Stimulated activated CD8-positive, alpha-beta memory T cell treated with anti-CD3 and anti-CD28 coated beads, Interleukin-12 subunit alpha, Interleukin-12 subunit beta, amount 100 ng/mL, for 24 hours (primary cell): ENCODE data around the gene TNK2.

ENCODE experiments used
- DNase-seq: peaks from one replicate; pipeline ENCODE4 v3.0.0-alpha.2; 2020; ENCODE audit errors: extremely low read depth

TNK2 gene

GRCh38 chr3:195899701-195900435, 8.5 kb downstream of the TNK2 start:
- no peak for DNase-seq

GRCh38 chr3:195897853-195898415, 10.4 kb downstream of the TNK2 start:
- DNase-seq, result no peak

GRCh38 chr3:195897081-195897852, 11.1 kb downstream of the TNK2 start:
- no peak for DNase-seq

- DNase-seq, result no peak
Measured at GRCh38 chr3:195896361-195897080, 11.8 kb downstream of the TNK2 start.

- no peak for DNase-seq
Measured at GRCh38 chr3:195895861-195896360, 12.4 kb downstream of the TNK2 start.

- DNase-seq, result no peak
Measured at GRCh38 chr3:195895078-195895860, 13.1 kb downstream of the TNK2 start.

- no peak for DNase-seq
Measured at GRCh38 chr3:195893916-195894465, 14.4 kb downstream of the TNK2 start.

- DNase-seq, result no peak
Measured at GRCh38 chr3:195893516-195893915, 14.8 kb downstream of the TNK2 start.

- no peak for DNase-seq
Measured at GRCh38 chr3:195893044-195893395, 15.3 kb downstream of the TNK2 start.

- no peak for DNase-seq
Measured at GRCh38 chr3:195892105-195893043, 16.0 kb downstream of the TNK2 start.

- DNase-seq, result no peak
Measured at GRCh38 chr3:195891431-195892104, 16.8 kb downstream of the TNK2 start.

- no peak for DNase-seq
Measured at GRCh38 chr3:195889870-195890295, 18.5 kb downstream of the TNK2 start.

GRCh38 chr3:195888981-195889869, 19.1 kb downstream of the TNK2 start:
- no peak for DNase-seq

- DNase-seq, result no peak
Measured at GRCh38 chr3:195888311-195888761, 20.0 kb downstream of the TNK2 start.

GRCh38 chr3:195887670-195888069, 20.7 kb downstream of the TNK2 start:
- DNase-seq, result no peak

GRCh38 chr3:195886181-195887141, 21.9 kb downstream of the TNK2 start:
- DNase-seq, result no peak
